ENCODE data around the gene UBAP2. TPM values are rescaled to one million over a fixed set of nuclear protein-coding genes. Genes with fewer than 3 reads are reported as not detected.
A peak's percentile ranks its signal among the peaks of the same experiment; 100 is the strongest.

The UBAP2 gene
- total RNA-seq = 31.9 TPM
- polyA plus RNA-seq = 17.2 TPM
- long read RNA-seq, donor 1 = 0 reads
- long read RNA-seq, donor 2 = 0 reads
- long read RNA-seq, donor 3 = 0 reads
- long read RNA-seq, donor 4 = 0 reads
- long read RNA-seq, donor 5, partial matches to known transcripts = 11 of 11 reads
- long read RNA-seq, donor 5, other reads (novel, unspliced or antisense) = 0 of 11 reads
- long read RNA-seq, donor 6, full-length matches to known transcripts = 2 of 2 reads
- long read RNA-seq, donor 6, partial matches to known transcripts = 0 of 2 reads
- long read RNA-seq, donor 6, other reads (novel, unspliced or antisense) = 0 of 2 reads
- long read RNA-seq, donor 7, full-length matches to known transcripts = 1 of 1 reads
- long read RNA-seq, donor 7, partial matches to known transcripts = 0 of 1 reads
- long read RNA-seq, donor 7, other reads (novel, unspliced or antisense) = 0 of 1 reads
- long read RNA-seq, donor 8 = 0 reads
- long read RNA-seq, donor 9 = 0 reads
- long read RNA-seq, donor 10, partial matches to known transcripts = 13 of 14 reads
- long read RNA-seq, donor 10, other reads (novel, unspliced or antisense) = 0 of 14 reads

- H3K4me1 ChIP-seq (ENCODE audit: control insufficient read depth in 2 of 2, insufficient read depth in 2 of 2, low read length in 2 of 2) = peaks cover 14 to 21% of the 10 kb centered on the region in 2 donors
Measured at GRCh38 chr9:34048727-34049629, at the start of gene UBAP2. Gene UBAP2 (minus strand): TSS chr9:34048887. CDS start chr9:34017148, 31,739 bp downstream.

GRCh38 chr9:34098307-34098706 lies 49.6 kb upstream of the UBAP2 start:
- no peak for DNase-seq (ENCODE audit: low read depth in 6 of 9, low spot score in 9 of 9)
- Histone ChIP-seq H3K27me3 (ENCODE audit: control insufficient read depth in 2 of 2, insufficient read depth in 1 of 2, low read length in 1 of 2) (no peaks in the 10 kb centered on the region), H3K9me3 (ENCODE audit: control insufficient read depth in 2 of 2, insufficient read depth in 1 of 2, low read length in 1 of 2) (no peaks in the 10 kb centered on the region), H3K36me3 (ENCODE audit: control insufficient read depth in 2 of 2, insufficient read depth in 2 of 2, low read length in 1 of 2) (peaks cover 76 to 87% of the 10 kb centered on the region in 2 donors), H3K4me1 (ENCODE audit: control insufficient read depth in 2 of 2, insufficient read depth in 2 of 2, low read length in 2 of 2) (no peaks in the 10 kb centered on the region), H3K27ac (ENCODE audit: low read depth in 1 of 2, low read length in 1 of 2) (no peak overlapping the region), H3K4me3 (ENCODE audit: low read length in 2 of 2) (no peak overlapping the region)
- WGBS = 94% methylated on average over 5 of the region's 5 CpGs

More at GRCh38 chr9:34048727-34049629, at the start of gene UBAP2:
- H3K9me3 ChIP-seq (ENCODE audit: control insufficient read depth in 2 of 2, insufficient read depth in 1 of 2, low read length in 1 of 2) = no peaks in the 10 kb centered on the region
- peaks cover 0 to 3% of the 10 kb centered on the region in 2 donors for H3K36me3 ChIP-seq (ENCODE audit: control insufficient read depth in 2 of 2, insufficient read depth in 2 of 2, low read length in 1 of 2)
- H3K27me3 ChIP-seq (ENCODE audit: control insufficient read depth in 2 of 2, insufficient read depth in 1 of 2, low read length in 1 of 2) = no peaks in the 10 kb centered on the region
- peak; percentile 96 to 99 (median 98) for DNase-seq (ENCODE audit: low read depth in 6 of 9, low spot score in 9 of 9)
- WGBS = under 1% methylated on average over 70 of the region's 70 CpGs
- H3K4me3 ChIP-seq (ENCODE audit: low read length in 2 of 2) = peak within 1 kb of the TSS; percentile 96 to 98
- peak within 1 kb of the TSS; percentile 92 to 97 for H3K27ac ChIP-seq (ENCODE audit: low read depth in 1 of 2, low read length in 1 of 2)

GRCh38 chr9:34097865-34098264 lies 49.2 kb upstream of the UBAP2 start:
- peaks cover 76 to 87% of the 10 kb centered on the region in 2 donors for H3K36me3 ChIP-seq (ENCODE audit: control insufficient read depth in 2 of 2, insufficient read depth in 2 of 2, low read length in 1 of 2)
- no peak for DNase-seq (ENCODE audit: low read depth in 6 of 9, low spot score in 9 of 9)
- H3K27ac ChIP-seq (ENCODE audit: low read depth in 1 of 2, low read length in 1 of 2) = no peak overlapping the region
- H3K9me3 ChIP-seq (ENCODE audit: control insufficient read depth in 2 of 2, insufficient read depth in 1 of 2, low read length in 1 of 2) = no peaks in the 10 kb centered on the region
- no peak overlapping the region for H3K4me3 ChIP-seq (ENCODE audit: low read length in 2 of 2)
- 100% methylated on average over 1 of the region's 1 CpG for WGBS
- no peaks in the 10 kb centered on the region for H3K4me1 ChIP-seq (ENCODE audit: control insufficient read depth in 2 of 2, insufficient read depth in 2 of 2, low read length in 2 of 2)
- H3K27me3 ChIP-seq (ENCODE audit: control insufficient read depth in 2 of 2, insufficient read depth in 1 of 2, low read length in 1 of 2) = no peaks in the 10 kb centered on the region

- Histone ChIP-seq H3K9me3 (ENCODE audit: control insufficient read depth in 2 of 2, insufficient read depth in 1 of 2, low read length in 1 of 2) (no peaks in the 10 kb centered on the region), H3K4me3 (ENCODE audit: low read length in 2 of 2) (no peak overlapping the region), H3K4me1 (ENCODE audit: control insufficient read depth in 2 of 2, insufficient read depth in 2 of 2, low read length in 2 of 2) (no peaks in the 10 kb centered on the region), H3K27ac (ENCODE audit: low read depth in 1 of 2, low read length in 1 of 2) (no peak overlapping the region), H3K36me3 (ENCODE audit: control insufficient read depth in 2 of 2, insufficient read depth in 2 of 2, low read length in 1 of 2) (peaks cover 73 to 79% of the 10 kb centered on the region in 2 donors), H3K27me3 (ENCODE audit: control insufficient read depth in 2 of 2, insufficient read depth in 1 of 2, low read length in 1 of 2) (no peaks in the 10 kb centered on the region)
- WGBS = 99% methylated on average over 4 of the region's 4 CpGs
- DNase-seq (ENCODE audit: low read depth in 6 of 9, low spot score in 9 of 9) = no peak
Measured at GRCh38 chr9:34096751-34097150, 48.1 kb upstream of the UBAP2 start.

- Histone ChIP-seq H3K36me3 (ENCODE audit: control insufficient read depth in 2 of 2, insufficient read depth in 2 of 2, low read length in 1 of 2) (peaks cover 73 to 81% of the 10 kb centered on the region in 2 donors), H3K9me3 (ENCODE audit: control insufficient read depth in 2 of 2, insufficient read depth in 1 of 2, low read length in 1 of 2) (no peaks in the 10 kb centered on the region), H3K27me3 (ENCODE audit: control insufficient read depth in 2 of 2, insufficient read depth in 1 of 2, low read length in 1 of 2) (no peaks in the 10 kb centered on the region), H3K27ac (ENCODE audit: low read depth in 1 of 2, low read length in 1 of 2) (no peak overlapping the region), H3K4me3 (ENCODE audit: low read length in 2 of 2) (no peak overlapping the region), H3K4me1 (ENCODE audit: control insufficient read depth in 2 of 2, insufficient read depth in 2 of 2, low read length in 2 of 2) (no peaks in the 10 kb centered on the region)
- DNase-seq (ENCODE audit: low read depth in 6 of 9, low spot score in 9 of 9) = no peak
- WGBS = 98% methylated on average over 5 of the region's 5 CpGs
Measured at GRCh38 chr9:34093578-34093977, 44.9 kb upstream of the UBAP2 start.

GRCh38 chr9:34089311-34089710 lies 40.6 kb upstream of the UBAP2 start:
- no peaks in the 10 kb centered on the region for H3K9me3 ChIP-seq (ENCODE audit: control insufficient read depth in 2 of 2, insufficient read depth in 1 of 2, low read length in 1 of 2)
- WGBS = 97% methylated on average over 7 of the region's 7 CpGs
- H3K4me1 ChIP-seq (ENCODE audit: control insufficient read depth in 2 of 2, insufficient read depth in 2 of 2, low read length in 2 of 2) = no peaks in the 10 kb centered on the region
- no peak overlapping the region for H3K4me3 ChIP-seq (ENCODE audit: low read length in 2 of 2)
- peaks cover 56 to 73% of the 10 kb centered on the region in 2 donors for H3K36me3 ChIP-seq (ENCODE audit: control insufficient read depth in 2 of 2, insufficient read depth in 2 of 2, low read length in 1 of 2)
- no peaks in the 10 kb centered on the region for H3K27me3 ChIP-seq (ENCODE audit: control insufficient read depth in 2 of 2, insufficient read depth in 1 of 2, low read length in 1 of 2)
- peak in 1 of 9 donors; percentile 14 for DNase-seq (ENCODE audit: low read depth in 6 of 9, low spot score in 9 of 9)
- no peak overlapping the region for H3K27ac ChIP-seq (ENCODE audit: low read depth in 1 of 2, low read length in 1 of 2)

- H3K4me1 ChIP-seq (ENCODE audit: control insufficient read depth in 2 of 2, insufficient read depth in 2 of 2, low read length in 2 of 2) = no peaks in the 10 kb centered on the region
- H3K9me3 ChIP-seq (ENCODE audit: control insufficient read depth in 2 of 2, insufficient read depth in 1 of 2, low read length in 1 of 2) = no peaks in the 10 kb centered on the region
- no peak overlapping the region for H3K4me3 ChIP-seq (ENCODE audit: low read length in 2 of 2)
- no peak overlapping the region for H3K27ac ChIP-seq (ENCODE audit: low read depth in 1 of 2, low read length in 1 of 2)
- whole genome bisulfite sequencing = 41% methylated on average over 1 of the region's 1 CpG
- no peak for DNase-seq (ENCODE audit: low read depth in 6 of 9, low spot score in 9 of 9)
- H3K27me3 ChIP-seq (ENCODE audit: control insufficient read depth in 2 of 2, insufficient read depth in 1 of 2, low read length in 1 of 2) = no peaks in the 10 kb centered on the region
- peaks cover 41 to 58% of the 10 kb centered on the region in 2 donors for H3K36me3 ChIP-seq (ENCODE audit: control insufficient read depth in 2 of 2, insufficient read depth in 2 of 2, low read length in 1 of 2)
Measured at GRCh38 chr9:34087370-34087769, 38.7 kb upstream of the UBAP2 start.

- H3K4me1 ChIP-seq (ENCODE audit: control insufficient read depth in 2 of 2, insufficient read depth in 2 of 2, low read length in 2 of 2) = no peaks in the 10 kb centered on the region
- H3K27me3 ChIP-seq (ENCODE audit: control insufficient read depth in 2 of 2, insufficient read depth in 1 of 2, low read length in 1 of 2) = no peaks in the 10 kb centered on the region
- no peak for DNase-seq (ENCODE audit: low read depth in 6 of 9, low spot score in 9 of 9)
- H3K9me3 ChIP-seq (ENCODE audit: control insufficient read depth in 2 of 2, insufficient read depth in 1 of 2, low read length in 1 of 2) = no peaks in the 10 kb centered on the region
- no peak overlapping the region for H3K27ac ChIP-seq (ENCODE audit: low read depth in 1 of 2, low read length in 1 of 2)
- H3K36me3 ChIP-seq (ENCODE audit: control insufficient read depth in 2 of 2, insufficient read depth in 2 of 2, low read length in 1 of 2) = peaks cover 41 to 54% of the 10 kb centered on the region in 2 donors
- no peak overlapping the region for H3K4me3 ChIP-seq (ENCODE audit: low read length in 2 of 2)
Measured at GRCh38 chr9:34086864-34087263, 38.2 kb upstream of the UBAP2 start.

Data from thymus (tissue), 14 donors.